Stimulated activated CD8-positive, alpha-beta memory T cell treated with anti-CD3 and anti-CD28 coated beads, Interleukin-4, amount 100 ng/mL, for 48 hours (primary cell): Measurements from ENCODE around the gene S100P.
"Not testable (repeated sequence)": the region's sequence is repeated elsewhere in the genome, so short reads cannot be mapped to it uniquely, and the experiment has no call there.

Experiments used
- DNase-seq: peaks from one replicate; pipeline ENCODE4 v3.0.0-alpha.2; 2020

Gene S100P

GRCh38 chr4:6693231-6694176 is at the start of gene S100P:
Gene S100P, plus strand, starts transcription at chr4:6693878. Its CDS starts 55 bp downstream, at chr4:6693933.
- no peak for DNase-seq

- DNase-seq: no peak
These were observed 48.7 kb upstream of the S100P start for GRCh38 chr4:6644792-6645530.

GRCh38 chr4:6647169-6647568 is 46.5 kb upstream of the S100P start:
- no peak for DNase-seq

DNA sequence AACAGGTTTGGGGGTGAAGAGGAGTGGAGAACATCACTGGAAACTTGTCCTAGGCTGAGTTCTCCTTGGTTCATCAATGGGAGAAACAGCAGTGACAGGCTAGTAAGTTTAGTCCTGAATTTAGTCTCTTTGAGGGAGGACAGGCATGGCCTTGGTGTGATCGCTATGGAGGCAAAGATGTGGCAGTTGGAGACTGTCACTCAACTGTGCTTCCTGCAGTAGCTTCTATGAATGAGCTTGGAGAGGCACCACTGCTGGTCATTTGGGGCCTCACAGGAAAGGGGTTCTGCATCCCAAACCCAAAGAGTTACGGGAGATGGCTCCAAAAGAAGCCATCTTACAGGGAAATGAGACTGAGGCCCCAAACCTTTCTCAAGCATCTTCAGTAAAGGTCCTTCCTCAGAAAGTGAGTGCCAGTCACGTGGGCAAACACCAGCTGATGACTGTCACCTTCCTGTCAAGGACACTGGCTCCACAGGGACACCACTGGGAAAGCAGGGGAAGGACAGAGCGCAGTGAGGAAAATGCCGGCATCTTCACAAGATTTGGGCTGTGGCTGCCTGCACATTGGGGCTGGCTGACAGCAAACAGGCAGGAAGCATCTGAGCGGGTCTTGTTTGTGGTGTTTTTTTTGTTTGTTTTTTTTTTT is 46.0 kb upstream of the S100P start:
- no peak for DNase-seq

DNA sequence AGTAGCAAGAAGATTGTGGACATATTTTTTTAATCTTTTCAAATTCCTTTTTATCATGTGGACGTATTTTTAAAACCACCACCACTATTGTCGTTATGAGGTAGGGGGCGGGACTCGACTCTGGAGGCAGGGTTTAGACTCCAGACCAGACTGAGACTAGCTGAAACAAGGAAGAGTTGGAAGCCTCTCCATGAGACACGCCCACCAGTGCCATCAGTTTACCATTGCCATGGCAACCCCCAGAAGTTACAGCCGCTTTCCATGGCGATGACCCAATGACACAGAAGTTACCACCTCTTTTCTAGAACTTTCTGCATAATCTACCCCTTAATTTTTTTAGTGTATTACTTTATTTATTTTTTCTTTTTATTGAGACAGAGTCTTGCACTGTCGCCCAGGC is 44.5 kb upstream of the S100P start:
- no peak for DNase-seq

DNA sequence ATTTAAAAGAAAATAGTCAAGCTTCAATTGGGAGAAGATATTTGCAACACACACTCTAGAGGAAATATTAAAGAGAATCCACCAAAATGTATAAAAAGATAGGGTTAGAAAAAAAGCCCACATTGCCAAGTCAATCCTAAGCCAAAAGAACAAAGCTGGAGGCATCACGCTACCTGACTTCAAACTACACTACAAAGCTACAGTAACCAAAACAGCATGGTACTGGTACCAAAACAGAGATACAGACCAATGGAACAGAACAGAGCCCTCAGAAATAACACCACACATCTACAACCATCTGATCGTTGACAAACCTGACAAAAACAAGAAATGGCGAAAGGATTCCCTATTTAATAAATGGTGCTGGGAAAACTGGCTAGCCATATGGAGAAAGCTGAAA is 39.5 kb upstream of the S100P start:
- DNase-seq: not testable (repeated sequence)

DNA sequence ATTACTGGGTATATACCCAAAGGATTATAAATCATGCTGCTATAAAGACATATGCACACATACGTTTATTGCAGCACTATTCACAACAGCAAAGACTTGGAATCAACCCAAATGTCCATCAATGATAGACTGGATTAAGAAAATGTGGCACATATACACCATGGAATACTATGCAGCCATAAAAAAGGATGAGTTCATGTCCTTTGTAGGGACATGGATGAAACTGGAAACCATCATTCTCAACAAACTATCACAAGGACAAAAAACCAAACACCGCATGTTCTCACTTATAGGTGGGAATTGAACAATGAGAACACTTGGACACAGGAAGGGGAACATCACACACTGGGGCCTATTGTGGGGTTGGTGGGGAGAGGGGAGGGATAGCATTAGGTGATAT is 38.4 kb upstream of the S100P start:
- not testable (repeated sequence) for DNase-seq

- no peak for DNase-seq
These were observed 37.8 kb upstream of the S100P start for GRCh38 chr4:6655924-6656323.

- DNase-seq: no peak
These were observed 36.2 kb upstream of the S100P start for GRCh38 chr4:6657242-6658208.

GRCh38 chr4:6658209-6658595 is 35.5 kb upstream of the S100P start:
- DNase-seq: no peak

DNA sequence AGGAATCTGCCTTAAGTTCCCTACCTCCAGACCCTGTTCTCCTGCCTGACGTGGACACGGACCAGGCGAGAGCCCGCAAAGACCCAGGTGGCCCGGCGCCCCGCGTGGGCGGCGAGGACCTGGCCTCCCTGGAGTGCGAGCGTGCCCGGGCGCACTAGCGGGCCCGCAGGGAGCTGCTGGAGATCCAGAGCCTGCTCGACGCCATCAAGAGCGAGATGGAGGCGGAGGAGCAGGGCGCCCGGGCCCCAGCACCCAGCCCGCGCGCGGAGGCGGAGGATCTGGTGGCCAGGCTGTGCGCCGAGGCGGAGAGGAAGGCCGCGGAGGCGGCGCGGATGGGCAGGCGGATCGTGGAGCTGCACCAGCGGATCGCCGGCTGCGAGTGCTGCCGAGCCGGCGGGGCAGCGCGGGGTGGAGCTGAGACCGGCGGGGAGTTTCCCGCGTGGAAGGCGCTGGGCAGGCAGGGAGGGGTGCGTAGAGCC is 35.0 kb upstream of the S100P start:
- DNase-seq: peak; percentile 62

- DNase-seq: no peak
These were observed 33.8 kb upstream of the S100P start for GRCh38 chr4:6659897-6660296.

- no peak for DNase-seq
These were observed 33.2 kb upstream of the S100P start for GRCh38 chr4:6660430-6660829.

- DNase-seq: no peak
These were observed 31.1 kb upstream of the S100P start for GRCh38 chr4:6662591-6662990.

- DNase-seq: no peak
These were observed 29.9 kb upstream of the S100P start for GRCh38 chr4:6663596-6664393.

DNA sequence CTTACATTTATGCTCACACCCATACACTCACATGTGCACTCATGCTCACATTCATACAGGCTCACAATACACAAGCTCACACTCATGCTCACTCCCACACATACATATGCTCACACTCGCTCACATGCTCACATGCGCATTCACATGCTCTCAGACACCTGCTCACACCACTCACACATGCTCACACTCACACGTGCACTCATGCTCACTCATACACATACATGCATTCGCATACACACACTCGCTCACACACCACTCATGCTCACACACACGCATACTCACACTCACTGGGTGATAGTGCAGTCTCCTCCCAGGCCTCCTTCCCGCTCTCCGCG is 28.4 kb upstream of the S100P start:
- no peak for DNase-seq

DNA sequence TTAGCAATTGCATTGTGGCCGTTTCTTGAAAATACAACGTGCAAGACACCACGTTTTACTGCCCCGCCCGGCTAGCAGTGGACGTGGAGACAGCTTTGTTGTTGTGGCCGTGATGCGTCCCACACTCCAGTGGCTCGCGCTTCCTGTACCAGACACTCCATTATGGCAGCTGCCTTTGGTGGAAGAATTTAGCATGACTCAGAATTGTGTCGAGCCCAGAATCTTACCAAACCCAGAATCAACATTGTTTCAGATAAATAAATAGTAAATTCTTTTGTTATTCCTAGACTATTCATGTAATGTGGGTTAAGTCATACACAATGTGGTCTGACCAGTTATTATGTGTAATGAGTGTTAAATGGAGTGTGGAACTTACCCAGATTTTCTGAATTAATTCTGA is 25.3 kb upstream of the S100P start:
- no peak for DNase-seq

GRCh38 chr4:6671648-6672047 is 22.0 kb upstream of the S100P start:
- no peak for DNase-seq

DNA sequence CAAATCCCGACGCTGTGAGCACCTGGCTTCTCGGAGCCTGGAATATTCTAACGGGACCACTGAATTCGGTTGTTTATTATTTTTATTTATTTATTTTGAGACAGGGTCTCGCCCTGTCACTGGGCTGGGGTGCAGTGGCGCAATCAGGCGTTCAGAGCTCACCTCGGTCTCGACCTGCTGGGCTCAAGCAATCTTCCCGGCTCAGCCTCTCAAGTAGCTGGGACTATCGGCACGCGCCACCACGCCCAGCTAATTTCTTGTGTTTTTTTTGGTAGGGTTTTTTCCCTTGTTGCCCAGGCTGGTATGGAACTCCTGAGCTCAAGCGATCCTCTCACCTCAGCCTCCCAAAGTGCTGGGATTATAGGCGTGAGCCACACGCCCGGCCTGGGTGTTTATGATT is 21.5 kb upstream of the S100P start:
- DNase-seq: no peak

GRCh38 chr4:6672541-6673190 is 21.0 kb upstream of the S100P start:
- not testable (repeated sequence) for DNase-seq

- peak; percentile 73 for DNase-seq
These were observed 20.5 kb upstream of the S100P start for GRCh38 chr4:6673191-6673659.
